Left lung (tissue), 10 donors: Measurements from ENCODE around the gene MGAT3. TPM values are rescaled to one million over a fixed set of nuclear protein-coding genes. Genes with fewer than 3 reads are reported as not detected.
A peak's percentile ranks its signal among the peaks of the same experiment; 100 is the strongest.

Source experiments
- ATAC-seq: fragments of 200-7000 bp; cut with Tn5 transposase; one replicate; pipeline ENCODE4 v1.9.1; 2020; ENCODE audit warnings: moderate library complexity
- DNase-seq, 4 donors: peaks; one replicate each; pipeline ENCODE4 v3.0.0-alpha.2; 2013 to 2020
- H3K27ac ChIP-seq, 2 donors: fragments of 200-600 bp; sonication (generic) in 1 of 2; one replicate each; pipeline versions ENCODE4 v1.5.0 to v1.8.0; 2020 to 2021
- H3K27me3 ChIP-seq, 2 donors: fragments of 200-600 bp; sonication (generic) in 1 of 2; one replicate each; pipeline versions ENCODE4 v1.5.0 to v1.8.0; 2020 to 2021
- H3K36me3 ChIP-seq, 2 donors: fragments of 200-600 bp; sonication (generic) in 1 of 2; one replicate each; pipeline versions ENCODE4 v1.5.0 to v1.8.0; 2020 to 2021
- H3K4me1 ChIP-seq, 2 donors: fragments of 200-600 bp; one replicate each; pipeline ENCODE4 v1.8.0; 2021
- H3K4me3 ChIP-seq, 2 donors: fragments of 200-600 bp; sonication (generic) in 1 of 2; one replicate each; pipeline versions ENCODE4 v1.5.0 to v1.8.0; 2020 to 2021; ENCODE audit warnings: mild to moderate bottlenecking in 1 of 2
- H3K9me3 ChIP-seq, 2 donors: fragments of 200-600 bp; sonication (generic) in 1 of 2; one replicate each; pipeline versions ENCODE4 v1.5.0 to v1.8.0; 2020 to 2021
- intact Hi-C, 2 donors: fragments of 100-400 bp; cut with DNase I; formaldehyde crosslinking; loops; one replicate each; pipeline versions ENCODE4 v1.11.2 to v1.14.2; 2022
- polyA plus RNA-seq, 6 donors: library from polyadenylated mRNA; unstranded; fragments of 120-200 nt; gene quantifications; one replicate each; pipeline ENCODE4 v1.2.1, GENCODE V29; 2013; ENCODE audit not compliant: insufficient read length in 6 of 6
- total RNA-seq, 2 donors: library from RNA; stranded (reverse); fragmentation: NEBNext Ultra II Directional; extraction: Animal tissue kit (Norgen Biotek cat#: 25700); gene quantifications; one replicate each; pipeline ENCODE4 v1.2.1, GENCODE V29; 2021
- TF ChIP-seq, protein P1 (sequence below), 2 donors: fragments of 200-600 bp; sonication (generic) in 1 of 2; IDR thresholded peaks; one replicate each; pipeline versions ENCODE4 v1.5.0 to v1.8.0; 2021; ENCODE audit warnings: antibody characterized with exemption in 2 of 2
- donor health status: DM: no; HTN: yes; CAD: no.
- donor health status: DM: no; HTN: no; CAD: no.

MGAT3 gene
- total and polyA plus RNA-seq, 8 donors, result 6.7 to 21.2 (median 13.4) TPM

DNA sequence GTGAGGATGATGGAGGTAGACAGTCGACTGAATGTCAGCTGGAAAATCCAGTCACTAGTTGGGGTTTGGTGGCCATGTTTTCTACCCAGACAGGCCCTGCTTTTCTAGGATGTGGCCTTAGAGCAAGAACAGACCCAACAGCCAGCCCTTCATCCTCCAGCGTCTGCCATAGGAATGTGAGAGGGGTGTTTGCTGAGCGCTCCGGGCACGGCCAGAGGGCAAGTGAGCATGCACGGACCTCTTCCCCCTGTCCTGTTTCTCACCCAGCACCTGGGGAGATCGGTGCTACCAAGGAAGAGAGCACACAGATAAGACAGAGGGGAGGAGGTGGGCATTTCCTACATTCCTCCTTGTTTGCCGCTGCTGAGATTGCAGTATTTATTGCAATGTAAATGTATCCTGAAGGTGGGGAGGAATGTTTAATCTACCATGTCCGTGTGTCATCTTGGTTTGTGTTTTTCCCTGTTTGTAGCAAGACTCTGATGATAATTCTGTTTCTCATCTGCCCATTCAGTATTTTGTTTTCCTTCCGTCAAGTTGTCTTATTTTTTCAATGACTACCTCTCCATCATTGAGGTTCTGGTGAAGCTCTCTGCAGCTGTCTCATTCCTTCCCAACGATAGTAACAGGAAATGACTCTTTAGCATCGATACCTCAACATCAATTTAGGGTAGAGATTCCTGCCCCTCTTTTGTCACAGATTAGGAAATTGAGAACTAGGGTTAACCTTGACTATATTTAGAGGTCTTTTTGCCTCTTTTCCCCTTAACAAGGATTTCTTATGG lies 58.6 kb downstream of the MGAT3 start:
- H3K4me1 ChIP-seq, result peaks cover 8 to 28% of the 10 kb centered on the region in 2 donors
- no peak for ATAC-seq
- H3K36me3 ChIP-seq, result peaks cover 0 to 65% of the 10 kb centered on the region in 2 donors
- DNase-seq, result peak in 1 of 4 donors; percentile 17
- TF ChIP-seq, protein P1, sequence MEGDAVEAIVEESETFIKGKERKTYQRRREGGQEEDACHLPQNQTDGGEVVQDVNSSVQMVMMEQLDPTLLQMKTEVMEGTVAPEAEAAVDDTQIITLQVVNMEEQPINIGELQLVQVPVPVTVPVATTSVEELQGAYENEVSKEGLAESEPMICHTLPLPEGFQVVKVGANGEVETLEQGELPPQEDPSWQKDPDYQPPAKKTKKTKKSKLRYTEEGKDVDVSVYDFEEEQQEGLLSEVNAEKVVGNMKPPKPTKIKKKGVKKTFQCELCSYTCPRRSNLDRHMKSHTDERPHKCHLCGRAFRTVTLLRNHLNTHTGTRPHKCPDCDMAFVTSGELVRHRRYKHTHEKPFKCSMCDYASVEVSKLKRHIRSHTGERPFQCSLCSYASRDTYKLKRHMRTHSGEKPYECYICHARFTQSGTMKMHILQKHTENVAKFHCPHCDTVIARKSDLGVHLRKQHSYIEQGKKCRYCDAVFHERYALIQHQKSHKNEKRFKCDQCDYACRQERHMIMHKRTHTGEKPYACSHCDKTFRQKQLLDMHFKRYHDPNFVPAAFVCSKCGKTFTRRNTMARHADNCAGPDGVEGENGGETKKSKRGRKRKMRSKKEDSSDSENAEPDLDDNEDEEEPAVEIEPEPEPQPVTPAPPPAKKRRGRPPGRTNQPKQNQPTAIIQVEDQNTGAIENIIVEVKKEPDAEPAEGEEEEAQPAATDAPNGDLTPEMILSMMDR (IDR thresholded peaks at IDR 0.05), result no peak
- no peaks in the 10 kb centered on the region for H3K9me3 ChIP-seq
- no peaks in the 10 kb centered on the region for H3K27me3 ChIP-seq
- no peak overlapping the region for H3K4me3 ChIP-seq
- H3K27ac ChIP-seq, result no peak overlapping the region
- intact Hi-C loops, result no loop called here

DNA sequence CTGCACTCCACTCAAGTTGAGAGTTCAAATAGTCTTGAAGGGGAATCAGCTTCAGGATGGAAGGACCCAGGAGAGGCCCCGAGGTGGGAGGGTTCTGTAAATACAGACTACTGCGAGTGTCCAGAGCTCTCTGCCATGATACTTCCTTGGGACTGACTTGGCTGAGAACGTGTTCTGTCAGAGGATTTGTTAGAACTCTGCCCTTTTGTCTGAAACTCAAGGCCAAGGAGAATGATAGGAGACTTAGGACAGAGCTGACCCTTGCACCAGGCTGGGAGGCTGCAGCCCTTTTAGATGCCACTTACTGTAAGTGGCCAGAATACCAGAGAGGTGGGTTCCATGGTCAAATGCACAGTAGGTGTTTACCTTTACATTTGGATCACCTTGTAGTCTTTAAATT lies 60.7 kb downstream of the MGAT3 start:
- DNase-seq, result no peak
- intact Hi-C loops, result no loop called here
- peaks cover 13 to 41% of the 10 kb centered on the region in 2 donors for H3K4me1 ChIP-seq
- no peaks in the 10 kb centered on the region for H3K9me3 ChIP-seq
- peaks cover 0 to 60% of the 10 kb centered on the region in 2 donors for H3K36me3 ChIP-seq
- no peak overlapping the region for H3K4me3 ChIP-seq
- H3K27ac ChIP-seq, result no peak overlapping the region
- TF ChIP-seq, protein P1 (IDR thresholded peaks at IDR 0.05), result no peak
- ATAC-seq, result no peak
- H3K27me3 ChIP-seq, result no peaks in the 10 kb centered on the region

DNA sequence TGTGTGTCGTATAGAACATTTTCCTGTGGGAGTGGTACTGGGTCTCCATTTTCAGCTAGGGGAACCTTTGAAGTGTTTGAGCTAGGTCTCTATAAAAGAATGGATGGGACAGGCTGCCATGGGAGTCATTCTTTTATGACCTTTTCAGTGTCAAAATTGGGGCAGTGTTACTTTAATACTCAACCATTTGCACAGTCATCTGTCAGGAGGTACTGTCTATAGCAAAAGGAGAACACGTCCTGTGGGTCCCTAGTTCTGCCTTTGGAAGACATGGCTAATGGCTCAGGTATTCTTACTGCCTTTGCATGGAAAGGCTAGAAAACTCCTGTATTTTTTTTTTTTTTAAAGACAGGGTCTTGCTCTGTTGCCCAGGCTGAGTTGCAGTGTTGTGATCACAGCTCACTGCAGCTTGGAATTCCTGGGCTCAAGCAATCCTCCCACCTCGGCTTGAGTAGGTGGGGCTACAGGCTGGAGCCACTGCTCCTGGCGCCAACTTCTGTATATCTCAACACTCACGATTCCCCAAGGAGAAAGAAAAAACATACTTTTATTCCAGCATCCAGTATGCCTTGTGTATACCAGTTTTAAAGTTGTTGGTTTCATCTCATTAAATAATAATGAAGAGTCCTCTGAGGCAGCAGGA lies 61.5 kb downstream of the MGAT3 start:
- H3K36me3 ChIP-seq, result peaks cover 0 to 60% of the 10 kb centered on the region in 2 donors
- DNase-seq, result peak in 1 of 4 donors; percentile 3

DNA sequence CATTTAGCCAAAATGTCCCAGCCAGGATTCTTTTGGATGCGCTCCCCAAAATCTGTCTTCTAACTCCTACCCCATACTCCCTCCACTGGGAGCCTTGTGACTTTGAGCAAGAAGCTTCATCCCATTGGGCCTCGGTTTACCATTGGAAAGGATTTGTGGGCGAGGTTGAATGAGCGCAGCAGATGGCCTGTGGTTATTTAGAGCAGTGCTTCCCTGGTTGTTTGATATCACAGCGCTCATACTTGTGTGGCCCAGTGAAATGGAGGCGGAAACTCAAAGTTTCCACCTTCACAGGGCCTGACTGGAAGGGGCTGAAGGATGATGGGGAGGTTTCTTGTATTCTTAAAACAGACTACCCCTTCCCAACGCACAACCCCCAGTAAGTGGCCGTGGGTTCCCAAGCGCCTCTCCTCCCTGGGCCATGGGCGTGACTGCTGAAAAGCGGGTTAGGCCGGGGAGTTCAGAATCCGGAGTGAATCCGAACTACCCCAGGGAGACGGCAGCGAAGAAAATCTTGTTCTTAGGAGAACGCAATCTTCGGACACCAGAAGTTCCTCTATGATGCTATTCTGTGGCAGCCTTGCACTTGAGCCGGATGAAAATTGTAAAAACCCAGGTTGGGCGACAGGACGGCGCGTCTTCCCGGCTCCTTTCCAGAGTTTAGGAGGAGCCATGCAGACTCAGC lies 62.3 kb downstream of the MGAT3 start:
- H3K9me3 ChIP-seq, result no peaks in the 10 kb centered on the region
- H3K27ac ChIP-seq, result peak overlapping the region; percentile 99
- H3K4me3 ChIP-seq, result peak overlapping the region; percentile 99 to 100
- no peaks in the 10 kb centered on the region for H3K27me3 ChIP-seq
- ATAC-seq (peak; percentile 5), DNase-seq (peak in 1 of 4 donors; percentile 79)
- H3K4me1 ChIP-seq, result peaks cover 22 to 53% of the 10 kb centered on the region in 2 donors
- intact Hi-C loops, result no loop called here
- H3K36me3 ChIP-seq, result peaks cover 0 to 60% of the 10 kb centered on the region in 2 donors
- TF ChIP-seq, protein P1 (IDR thresholded peaks at IDR 0.05), result no peak

More for the DNA sequence above, 61.5 kb downstream of the MGAT3 start:
- Histone ChIP-seq H3K4me3 (no peak overlapping the region), H3K9me3 (no peaks in the 10 kb centered on the region), H3K27ac (no peak overlapping the region), H3K4me1 (peaks cover 19 to 49% of the 10 kb centered on the region in 2 donors), H3K27me3 (no peaks in the 10 kb centered on the region)
- TF ChIP-seq, protein P1 (IDR thresholded peaks at IDR 0.05), result no peak
- ATAC-seq, result no peak
- intact Hi-C loops, result no loop called here
